ACC112 (cell line): ENCODE results near the gene KCP.
"Not testable (repeated sequence)": the region's sequence is repeated elsewhere in the genome, so short reads cannot be mapped to it uniquely, and the experiment has no call there.

Source experiments
- H2AFZ ChIP-seq: fragments of 200-600 bp; sonication (generic); one replicate; pipeline ENCODE4 v1.6.0; 2017; ENCODE audit warnings: antibody characterized with exemption, low read length; ENCODE audit not compliant: unreplicated experiment
- H3K27ac ChIP-seq: fragments of 200-600 bp; sonication (generic); 2 replicates; pipeline ENCODE4 v1.5.1; 2014; ENCODE audit warnings: low read depth, mild to moderate bottlenecking, antibody characterized with exemption, low read length, moderate library complexity
- H3K27me3 ChIP-seq: fragments of 200-600 bp; sonication (generic); 2 replicates; pipeline ENCODE4 v1.6.1; 2014; ENCODE audit warnings: mild to moderate bottlenecking, antibody characterized with exemption, low read length, moderate library complexity, mixed read lengths; ENCODE audit not compliant: insufficient read depth
- H3K36me3 ChIP-seq: fragments of 200-600 bp; sonication (generic); 2 replicates; pipeline ENCODE4 v1.6.1; 2016; ENCODE audit warnings: mild to moderate bottlenecking, antibody characterized with exemption, low read length, moderate library complexity, mixed read lengths; ENCODE audit not compliant: insufficient read depth
- H3K4me1 ChIP-seq: fragments of 200-600 bp; sonication (generic); one replicate; pipeline ENCODE4 v1.6.1; 2016; ENCODE audit warnings: low read length, mixed read lengths; ENCODE audit not compliant: insufficient read depth, unreplicated experiment, control insufficient read depth
- H3K4me3 ChIP-seq: fragments of 200-600 bp; sonication (generic); 2 replicates; pipeline ENCODE4 v1.5.1; 2014; ENCODE audit warnings: mild to moderate bottlenecking, low read depth, low read length
- H3K79me2 ChIP-seq: fragments of 200-600 bp; sonication (generic); one replicate; pipeline ENCODE4 v1.6.0; 2016; ENCODE audit warnings: low read length; ENCODE audit not compliant: control insufficient read depth, unreplicated experiment, insufficient read depth

Gene KCP

GRCh38 chr7:128946936-128947830 is 36.7 kb upstream of the KCP start:
- no peaks in the 10 kb centered on the region for H3K4me1 ChIP-seq
- no peak overlapping the region for H3K4me3 ChIP-seq
- H2AFZ ChIP-seq = no peak overlapping the region
- no peak overlapping the region for H3K27ac ChIP-seq
- no peaks in the 10 kb centered on the region for H3K36me3 ChIP-seq
- H3K27me3 ChIP-seq = no peaks in the 10 kb centered on the region; the same call in 1 of the 2 replicates
- no peaks in the 10 kb centered on the region for H3K79me2 ChIP-seq

GRCh38 chr7:128945668-128946366 is 35.3 kb upstream of the KCP start:
- H3K27me3 ChIP-seq = no peaks in the 10 kb centered on the region; the same call in 1 of the 2 replicates
- H3K4me1 ChIP-seq = no peaks in the 10 kb centered on the region
- H3K79me2 ChIP-seq = no peaks in the 10 kb centered on the region
- H3K36me3 ChIP-seq = no peaks in the 10 kb centered on the region
- no peak overlapping the region for H3K27ac ChIP-seq
- H2AFZ ChIP-seq = no peak overlapping the region
- no peak overlapping the region for H3K4me3 ChIP-seq

- Histone ChIP-seq H3K27ac (no peak overlapping the region), H2AFZ (no peak overlapping the region), H3K4me1 (no peaks in the 10 kb centered on the region), H3K36me3 (no peaks in the 10 kb centered on the region), H3K4me3 (no peak overlapping the region), H3K27me3 (no peaks in the 10 kb centered on the region; the same call in 1 of the 2 replicates), H3K79me2 (no peaks in the 10 kb centered on the region)
Measured at GRCh38 chr7:128944487-128945236, 34.2 kb upstream of the KCP start.

- not testable (repeated sequence) for H3K4me3 ChIP-seq, H2AFZ ChIP-seq, H3K4me1 ChIP-seq, H3K27me3 ChIP-seq, H3K27ac ChIP-seq, H3K36me3 ChIP-seq, H3K79me2 ChIP-seq
Measured at GRCh38 chr7:128943251-128943650, 32.7 kb upstream of the KCP start.

- Histone ChIP-seq H2AFZ (no peak overlapping the region), H3K27ac (no peak overlapping the region), H3K79me2 (no peaks in the 10 kb centered on the region), H3K4me1 (no peaks in the 10 kb centered on the region), H3K4me3 (no peak overlapping the region), H3K36me3 (no peaks in the 10 kb centered on the region), H3K27me3 (peaks cover 20% of the 10 kb centered on the region)
Measured at GRCh38 chr7:128941946-128942526, 31.5 kb upstream of the KCP start.

GRCh38 chr7:128941323-128941890 is 30.9 kb upstream of the KCP start:
- no peak overlapping the region for H3K27ac ChIP-seq
- no peak overlapping the region for H2AFZ ChIP-seq
- H3K36me3 ChIP-seq = no peaks in the 10 kb centered on the region
- H3K4me3 ChIP-seq = no peak overlapping the region
- no peaks in the 10 kb centered on the region for H3K79me2 ChIP-seq
- no peaks in the 10 kb centered on the region for H3K4me1 ChIP-seq
- peaks cover 24% of the 10 kb centered on the region for H3K27me3 ChIP-seq

- H3K79me2 ChIP-seq = no peaks in the 10 kb centered on the region
- H3K4me1 ChIP-seq = no peaks in the 10 kb centered on the region
- no peak overlapping the region for H2AFZ ChIP-seq
- no peak overlapping the region for H3K4me3 ChIP-seq
- H3K36me3 ChIP-seq = no peaks in the 10 kb centered on the region
- H3K27ac ChIP-seq = no peak overlapping the region
- peaks cover 24% of the 10 kb centered on the region for H3K27me3 ChIP-seq
Measured at GRCh38 chr7:128940494-128941322, 30.2 kb upstream of the KCP start.

- H3K4me3 ChIP-seq = no peak overlapping the region
- H2AFZ ChIP-seq = no peak overlapping the region
- no peak overlapping the region for H3K27ac ChIP-seq
Measured at GRCh38 chr7:128939861-128940410, 29.4 kb upstream of the KCP start.

GRCh38 chr7:128939075-128939860 is 28.8 kb upstream of the KCP start:
- Histone ChIP-seq H3K36me3 (no peaks in the 10 kb centered on the region), H2AFZ (no peak overlapping the region), H3K27ac (no peak overlapping the region), H3K4me1 (no peaks in the 10 kb centered on the region), H3K27me3 (peaks cover 31% of the 10 kb centered on the region), H3K4me3 (no peak overlapping the region), H3K79me2 (no peaks in the 10 kb centered on the region)

More at GRCh38 chr7:128939861-128940410, 29.4 kb upstream of the KCP start:
- Histone ChIP-seq H3K79me2 (no peaks in the 10 kb centered on the region), H3K36me3 (no peaks in the 10 kb centered on the region), H3K4me1 (no peaks in the 10 kb centered on the region), H3K27me3 (peaks cover 30% of the 10 kb centered on the region)
